H54 (cell line): Measurements from ENCODE around the gene CCDC150.
A peak's percentile ranks its signal among the peaks of the same experiment; 100 is the strongest.
"Not testable (repeated sequence)": the region's sequence is repeated elsewhere in the genome, so short reads cannot be mapped to it uniquely, and the experiment has no call there.

ENCODE experiments used
- DNase-seq: peaks from one replicate; pipeline ENCODE4 v3.0.0; 2011; ENCODE audit warnings: low spot score, mixed read lengths; ENCODE audit not compliant: insufficient read length
- FAIRE-seq: peaks from 3 replicates; lab custom pipeline; 2011; peaks lifted over from hg19 to GRCh38; lab: Jason Lieb, UNC
- POLR2A ChIP-seq: IDR thresholded peaks from 2 replicates; pipeline ENCODE4 v1.6.1; 2011; ENCODE audit warnings: low read depth, mild to moderate bottlenecking, low read length

The CCDC150 gene

GRCh38 chr2:196655761-196656160, 16.2 kb downstream of the CCDC150 start:
- DNase-seq (no peak), FAIRE-seq (no peak)
- no peak for TF ChIP-seq POLR2A

DNA sequence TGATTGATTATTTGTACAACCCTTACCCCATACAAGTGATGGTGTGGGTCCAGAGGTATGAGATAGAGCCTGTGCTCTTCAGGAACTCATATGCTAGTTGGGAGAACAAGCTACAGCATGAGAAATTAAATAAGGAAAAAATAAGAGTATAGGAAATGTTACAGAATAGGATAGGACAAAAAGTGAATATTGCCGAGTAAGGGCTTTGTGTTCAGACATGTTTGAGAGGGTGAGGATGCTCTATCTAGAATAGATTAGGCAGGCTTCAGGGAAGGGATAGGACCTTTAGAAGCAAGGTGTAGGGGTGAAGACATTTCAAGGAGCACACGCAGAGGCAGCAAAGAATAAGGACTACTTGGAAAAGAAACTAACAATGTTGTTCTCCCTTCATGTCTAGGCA, 17.8 kb downstream of the CCDC150 start:
- FAIRE-seq (no peak), DNase-seq (no peak)
- TF ChIP-seq POLR2A = no peak

DNA sequence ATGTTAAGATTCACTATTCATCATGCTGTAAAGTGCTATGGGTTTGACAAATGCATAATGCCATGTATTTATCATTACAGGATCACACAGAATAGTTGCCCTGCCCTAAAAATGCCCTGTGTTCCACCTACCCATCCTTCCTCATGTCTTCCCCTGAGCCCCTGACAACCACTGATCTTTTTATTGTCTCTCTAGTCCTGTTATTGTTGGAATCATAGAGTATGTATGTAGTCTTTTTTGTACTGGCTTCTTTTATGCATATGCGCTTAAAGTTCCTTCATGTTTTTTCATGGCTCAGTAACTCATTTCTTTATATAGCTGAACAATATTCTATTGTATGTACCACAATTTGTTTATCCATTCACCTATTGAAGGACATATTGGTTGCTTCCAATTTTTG, 20.3 kb downstream of the CCDC150 start:
- DNase-seq (no peak), FAIRE-seq (no peak)
- no peak for TF ChIP-seq POLR2A

DNA sequence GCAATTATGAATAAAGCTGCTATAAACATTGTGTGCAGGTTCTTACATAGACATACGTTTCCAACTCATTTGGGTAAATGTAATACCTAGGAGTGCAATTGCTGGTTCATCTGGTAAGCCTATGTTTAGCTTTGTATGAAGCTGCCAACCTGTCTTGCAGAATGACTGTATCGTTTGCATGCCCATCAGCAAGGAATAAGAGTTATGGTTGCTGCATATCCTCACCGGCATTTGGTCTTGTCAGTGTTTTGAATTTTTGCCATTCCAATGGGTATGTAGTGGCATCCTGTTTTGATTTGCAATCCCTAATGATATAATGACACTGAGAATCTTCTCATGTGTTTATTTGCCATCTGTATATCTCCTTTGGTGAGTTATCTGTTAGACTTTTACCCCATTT, 20.7 kb downstream of the CCDC150 start:
- no peak for TF ChIP-seq POLR2A
- peak; percentile 94 for FAIRE-seq
- no peak for DNase-seq

DNA sequence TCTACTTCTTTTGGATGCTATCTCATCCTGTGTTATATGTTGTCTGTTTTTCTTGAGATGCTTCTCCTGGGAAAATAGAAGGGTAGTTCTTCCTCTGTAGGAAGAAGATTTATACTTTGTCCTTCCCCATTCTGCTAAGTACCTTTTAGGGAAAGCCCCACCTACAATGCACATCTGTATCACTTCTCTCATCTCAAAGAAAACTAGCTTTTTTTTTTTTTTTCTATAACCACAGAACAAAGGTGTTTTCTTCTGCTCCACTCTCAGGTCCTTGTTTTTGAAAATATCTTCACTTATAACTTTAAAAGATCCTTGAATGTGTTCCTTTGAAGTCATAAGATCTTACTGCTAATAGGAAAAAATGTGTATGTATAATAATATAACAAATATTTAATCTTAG, 30.8 kb downstream of the CCDC150 start:
- DNase-seq = no peak
- no peak for TF ChIP-seq POLR2A
- no peak for FAIRE-seq

- DNase-seq (no peak), FAIRE-seq (no peak)
- TF ChIP-seq POLR2A = no peak
Observed at GRCh38 chr2:196675963-196676362, 36.4 kb downstream of the CCDC150 start.

DNA sequence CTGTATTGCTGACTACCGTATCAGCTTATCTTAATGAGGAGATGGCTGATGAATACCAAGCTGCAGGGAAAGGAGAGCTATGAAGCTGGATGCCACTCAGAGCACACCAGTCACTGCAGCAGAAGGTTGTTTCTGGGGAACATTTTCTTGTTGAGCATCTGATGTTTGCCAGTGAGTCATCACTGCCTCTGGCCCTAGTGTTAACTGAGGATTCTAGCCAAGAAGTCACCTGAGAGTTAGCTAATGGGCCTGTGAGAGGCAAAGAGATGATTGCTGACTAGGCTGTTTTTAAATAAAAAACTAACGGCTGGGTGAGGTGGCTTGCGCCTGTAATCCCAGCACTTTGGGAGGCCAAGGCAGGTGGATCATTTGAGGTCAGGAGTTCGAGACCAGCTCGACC, 37.9 kb downstream of the CCDC150 start:
- TF ChIP-seq POLR2A = no peak
- peak; percentile 96 for FAIRE-seq
- peak; percentile 8 for DNase-seq

- no peak for FAIRE-seq
Observed at GRCh38 chr2:196679368-196679767, 39.9 kb downstream of the CCDC150 start.

DNA sequence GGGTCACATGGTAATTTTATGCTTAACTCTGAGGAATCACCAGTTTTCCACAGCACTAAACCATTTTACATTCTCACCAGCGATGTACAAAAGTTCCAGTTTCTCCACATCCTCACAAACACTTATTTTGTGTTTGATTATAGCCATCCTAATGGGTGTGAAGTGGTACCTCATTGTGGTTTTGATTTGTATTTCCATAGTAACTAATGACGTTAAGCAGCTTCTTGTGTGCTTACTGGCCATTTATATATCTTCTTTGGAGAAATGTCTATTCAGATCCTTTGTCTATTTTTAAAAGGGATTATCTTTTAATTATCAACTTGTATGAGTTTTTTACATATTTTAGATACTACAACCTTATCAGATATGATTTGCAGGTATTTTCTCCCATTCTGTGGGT, 42.0 kb downstream of the CCDC150 start:
- TF ChIP-seq POLR2A = no peak
- FAIRE-seq (peak; percentile 45), DNase-seq (no peak)

More at GRCh38 chr2:196679368-196679767, 39.9 kb downstream of the CCDC150 start:
- TF ChIP-seq POLR2A = no peak
- DNase-seq = no peak

- FAIRE-seq (no peak), DNase-seq (no peak)
- no peak for TF ChIP-seq POLR2A
Observed at GRCh38 chr2:196685792-196686191, 46.3 kb downstream of the CCDC150 start.

GRCh38 chr2:196686737-196687136, 47.2 kb downstream of the CCDC150 start:
- FAIRE-seq, DNase-seq: not testable (repeated sequence)

DNA sequence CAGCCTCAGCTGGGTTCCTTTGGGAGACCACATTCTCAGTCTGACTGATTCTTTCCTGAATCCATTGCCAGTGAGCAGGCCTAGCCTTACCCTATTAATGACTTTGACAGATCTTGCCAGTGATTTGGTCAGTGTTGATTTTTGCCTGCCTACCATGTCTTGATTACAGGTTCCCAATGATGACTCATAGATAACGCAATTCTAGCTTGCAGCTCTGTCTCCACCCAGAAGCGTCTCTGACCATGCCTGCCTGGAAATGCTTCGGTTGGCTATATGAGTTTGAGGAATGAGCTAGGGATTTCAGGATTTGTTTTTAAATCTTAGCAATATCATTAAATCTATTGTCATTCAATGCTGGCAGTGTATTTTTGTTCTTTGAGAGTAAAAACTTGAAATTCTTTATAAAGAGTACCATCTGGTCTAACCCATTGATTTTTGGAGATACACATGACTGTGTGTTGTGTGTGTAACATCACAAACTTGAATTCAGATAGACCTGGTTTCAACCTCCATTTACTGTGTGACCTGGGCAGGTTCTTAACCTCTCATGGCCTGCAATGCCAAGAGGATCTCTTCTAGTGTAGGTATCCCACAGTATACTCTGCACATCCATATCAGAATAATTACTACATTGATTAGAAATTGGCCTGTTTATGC, 57.0 kb downstream of the CCDC150 start:
- FAIRE-seq (peak; percentile 100), DNase-seq (peak; percentile 40)
- no peak for TF ChIP-seq POLR2A

GRCh38 chr2:196697825-196698224, 58.3 kb downstream of the CCDC150 start:
- FAIRE-seq (no peak), DNase-seq (no peak)
- no peak for TF ChIP-seq POLR2A

GRCh38 chr2:196702641-196703040, 63.1 kb downstream of the CCDC150 start:
- DNase-seq = no peak
- peak; percentile 33 for FAIRE-seq
- TF ChIP-seq POLR2A = no peak

DNA sequence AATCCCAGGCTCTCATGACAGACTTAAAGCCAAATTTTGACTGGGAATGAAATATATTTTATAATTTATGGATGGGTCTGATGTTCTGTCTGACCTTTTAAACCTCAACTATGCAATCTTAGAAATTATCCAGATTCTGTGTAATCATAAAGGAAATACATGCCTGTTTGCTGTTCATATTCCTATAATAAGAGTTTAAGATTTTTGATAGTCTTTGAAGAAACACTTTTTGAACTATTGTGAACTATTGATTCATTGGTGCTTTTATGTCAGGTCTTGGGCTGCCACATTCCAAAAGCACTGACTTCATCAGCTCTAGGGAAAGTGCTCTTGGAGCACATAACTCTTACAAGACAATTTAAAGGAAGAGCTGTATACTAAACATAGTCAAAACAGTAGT, 64.2 kb downstream of the CCDC150 start:
- no peak for DNase-seq
- TF ChIP-seq POLR2A = no peak
- peak; percentile 84 for FAIRE-seq

DNA sequence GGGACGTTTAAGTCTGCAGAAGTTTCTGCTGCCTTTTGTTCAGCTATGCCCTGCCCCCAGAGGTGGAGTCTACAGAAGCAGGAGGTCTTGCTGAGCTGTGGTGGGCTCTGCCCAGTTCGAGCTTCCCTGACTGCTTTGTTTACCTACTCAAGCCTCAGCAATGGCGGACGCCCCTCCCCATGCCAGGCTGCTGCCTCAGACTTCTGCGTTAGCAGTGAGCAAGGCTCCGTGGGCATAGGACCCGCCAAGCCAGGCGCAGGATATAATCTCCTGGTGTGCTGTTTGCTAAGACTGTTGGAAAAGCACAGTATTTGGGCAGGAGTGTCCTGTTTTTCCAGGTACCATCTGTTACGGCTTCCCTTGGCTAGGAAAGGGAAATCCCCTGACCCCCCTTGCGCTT, 70.5 kb downstream of the CCDC150 start:
- FAIRE-seq, DNase-seq: not testable (repeated sequence)
